ENCODE measurements around the gene ZMAT3.
"Not testable (repeated sequence)": the region's sequence is repeated elsewhere in the genome, so short reads cannot be mapped to it uniquely, and the experiment has no call there.

ZMAT3 gene

DNA sequence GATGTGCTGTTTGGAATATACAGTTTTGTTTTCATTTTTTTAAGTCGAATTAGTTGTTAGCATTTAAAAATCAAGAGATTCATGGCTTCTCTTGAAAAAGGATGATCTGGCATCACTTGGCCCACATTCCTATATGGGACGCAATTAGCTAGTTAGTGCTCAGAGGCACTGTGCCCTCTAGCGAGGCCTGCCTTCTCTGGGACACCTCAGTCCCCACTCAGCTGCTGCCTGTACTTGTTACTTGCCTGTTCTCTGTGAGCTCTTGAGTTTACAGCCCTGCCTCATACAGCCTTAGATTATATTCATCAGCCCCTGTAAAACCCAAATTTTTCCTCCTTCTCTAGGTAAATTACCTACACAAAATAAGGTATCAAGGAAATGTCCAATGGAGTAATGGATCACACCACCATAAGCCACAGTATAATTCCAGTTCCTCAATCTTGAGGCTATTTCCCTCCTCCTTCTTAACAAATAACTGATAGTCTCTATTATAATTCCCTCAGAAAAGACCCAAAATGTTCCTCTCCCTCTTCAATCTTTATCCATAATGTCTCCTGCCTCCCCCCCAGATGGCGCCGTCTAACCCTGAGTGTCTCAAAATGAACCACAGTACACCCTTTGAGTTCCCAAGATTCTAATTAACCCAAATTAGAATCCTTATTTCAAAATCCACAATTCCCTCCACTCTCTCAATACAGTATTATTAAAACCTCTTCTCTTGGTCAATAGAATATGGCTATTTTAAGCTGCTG, 2.7 kb downstream of the ZMAT3 start:
- H3K4me1 ChIP-seq (ENCODE audit: control insufficient read depth, insufficient read depth, low read length) = peaks cover 23% of the 10 kb centered on the region
- H3K9me3 ChIP-seq (replicated peaks; ENCODE audit: low read length) = no peaks in the 10 kb centered on the region
- H3K4me3 ChIP-seq (ENCODE audit: low read length) = peak overlapping the region; percentile 91
- H3K36me3 ChIP-seq (ENCODE audit: insufficient read depth, low read length) = peaks cover 37% of the 10 kb centered on the region
- no peaks in the 10 kb centered on the region for H3K27me3 ChIP-seq (ENCODE audit: control insufficient read depth, insufficient read depth, low read length)
- peak overlapping the region; percentile 90 for H3K9ac ChIP-seq (ENCODE audit: low read depth, low read length)
- H3K4me2 ChIP-seq (ENCODE audit: low read length) = peak overlapping the region; percentile 96

DNA sequence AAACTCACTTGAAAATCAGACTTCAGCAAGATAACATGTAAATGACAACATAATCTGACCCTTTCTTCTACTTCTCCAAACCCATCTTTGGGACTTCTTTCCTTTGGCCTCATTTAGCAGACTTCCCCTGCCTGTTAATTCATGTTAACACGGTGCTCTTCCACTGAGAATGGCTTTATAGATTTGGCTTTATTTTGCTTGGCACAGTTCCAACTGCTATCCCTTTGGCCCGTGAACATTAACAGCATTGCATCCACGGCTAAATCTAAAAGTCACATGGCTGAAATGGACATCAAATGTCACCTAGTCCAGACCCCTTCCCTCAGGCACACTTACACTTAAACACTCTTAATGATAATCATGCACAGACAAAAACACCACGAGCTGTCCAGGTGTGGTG, 3.8 kb downstream of the ZMAT3 start:
- Histone ChIP-seq H3K27me3 (ENCODE audit: control insufficient read depth, insufficient read depth, low read length) (no peaks in the 10 kb centered on the region), H3K4me1 (ENCODE audit: control insufficient read depth, insufficient read depth, low read length) (peaks cover 23% of the 10 kb centered on the region), H3K9ac (ENCODE audit: low read depth, low read length) (no peak overlapping the region), H3K4me2 (ENCODE audit: low read length) (no peak overlapping the region), H3K4me3 (ENCODE audit: low read length) (no peak overlapping the region), H3K36me3 (ENCODE audit: insufficient read depth, low read length) (peaks cover 43% of the 10 kb centered on the region), H3K9me3 (replicated peaks; ENCODE audit: low read length) (no peaks in the 10 kb centered on the region)

DNA sequence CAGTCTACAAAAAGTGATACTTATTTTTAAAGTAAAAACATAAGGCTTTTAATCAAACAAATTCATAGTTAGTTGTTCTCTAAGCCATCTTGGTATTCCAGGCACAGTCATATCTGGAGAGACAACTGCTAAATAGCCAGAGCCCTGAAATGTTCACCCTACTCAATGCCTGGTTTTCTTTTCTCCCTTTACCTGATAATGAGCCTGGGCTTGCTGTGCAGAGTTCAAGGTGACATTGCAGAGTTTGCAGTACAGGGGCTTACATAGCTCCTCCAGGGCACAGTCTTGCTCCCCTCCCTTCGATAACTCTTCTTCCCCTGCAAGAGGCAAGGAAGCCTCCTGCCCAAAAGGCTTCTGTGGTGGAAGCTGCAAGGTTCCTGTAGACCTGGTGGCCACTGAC, 4.3 kb downstream of the ZMAT3 start:
- no peaks in the 10 kb centered on the region for H3K27me3 ChIP-seq (ENCODE audit: control insufficient read depth, insufficient read depth, low read length)
- H3K36me3 ChIP-seq (ENCODE audit: insufficient read depth, low read length) = peaks cover 46% of the 10 kb centered on the region
- H3K4me1 ChIP-seq (ENCODE audit: control insufficient read depth, insufficient read depth, low read length) = peaks cover 22% of the 10 kb centered on the region
- no peaks in the 10 kb centered on the region for H3K9me3 ChIP-seq (replicated peaks; ENCODE audit: low read length)
- H3K4me3 ChIP-seq (ENCODE audit: low read length) = no peak overlapping the region
- no peak overlapping the region for H3K9ac ChIP-seq (ENCODE audit: low read depth, low read length)
- H3K4me2 ChIP-seq (ENCODE audit: low read length) = no peak overlapping the region

DNA sequence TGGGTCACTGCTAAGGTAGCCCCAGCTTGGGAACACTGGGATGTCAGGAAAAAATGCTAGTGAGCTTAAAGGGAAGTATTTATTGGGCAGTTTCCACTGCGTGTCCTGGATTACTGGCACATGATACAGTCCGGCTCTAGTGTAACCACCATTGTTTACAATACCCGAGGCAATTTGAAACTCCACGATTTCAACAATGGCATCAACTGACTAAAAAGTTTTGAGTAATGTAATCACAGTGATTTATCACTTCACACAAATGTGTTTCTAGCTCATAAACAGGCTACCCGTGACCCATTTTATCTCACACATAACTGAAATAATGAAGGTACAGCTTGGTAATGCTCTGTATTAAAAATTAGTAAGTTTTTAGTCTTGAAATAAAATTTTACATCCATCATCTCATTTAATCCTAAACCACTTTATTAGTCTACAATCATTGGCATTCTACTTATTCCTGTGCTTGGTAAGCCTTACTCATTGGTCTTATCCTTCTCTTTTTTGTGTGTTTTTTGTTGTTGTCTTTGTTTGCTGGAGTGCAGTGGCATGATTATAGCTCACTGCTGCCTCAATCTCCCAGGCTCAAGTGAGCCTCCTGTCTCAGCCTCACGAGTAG, 7.6 kb downstream of the ZMAT3 start:
- Histone ChIP-seq H3K9ac (ENCODE audit: low read depth, low read length) (no peak overlapping the region), H3K4me3 (ENCODE audit: low read length) (no peak overlapping the region), H3K4me2 (ENCODE audit: low read length) (no peak overlapping the region), H3K4me1 (ENCODE audit: control insufficient read depth, insufficient read depth, low read length) (peaks cover 12% of the 10 kb centered on the region), H3K36me3 (ENCODE audit: insufficient read depth, low read length) (peaks cover 50% of the 10 kb centered on the region), H3K9me3 (replicated peaks; ENCODE audit: low read length) (no peaks in the 10 kb centered on the region), H3K27me3 (ENCODE audit: control insufficient read depth, insufficient read depth, low read length) (no peaks in the 10 kb centered on the region)

DNA sequence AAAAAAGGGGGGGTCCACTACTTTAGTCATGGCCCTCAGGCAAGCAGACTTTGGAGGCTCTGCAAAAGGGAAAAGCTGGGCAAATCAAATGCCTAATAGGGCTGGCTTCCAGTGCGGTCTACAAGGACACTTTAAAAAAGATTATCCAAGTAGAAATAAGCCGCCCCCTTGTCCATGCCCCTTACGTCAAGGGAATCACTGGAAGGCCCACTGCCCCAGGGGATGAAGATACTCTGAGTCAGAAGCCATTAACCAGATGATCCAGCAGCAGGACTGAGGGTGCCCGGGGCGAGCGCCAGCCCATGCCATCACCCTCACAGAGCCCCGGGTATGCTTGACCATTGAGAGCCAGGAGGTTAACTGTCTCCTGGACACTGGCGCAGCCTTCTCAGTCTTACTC, 15.3 kb downstream of the ZMAT3 start:
- no peaks in the 10 kb centered on the region for H3K9me3 ChIP-seq (replicated peaks; ENCODE audit: low read length)
- H3K9ac ChIP-seq (ENCODE audit: low read depth, low read length) = no peak overlapping the region
- peaks cover 22% of the 10 kb centered on the region for H3K36me3 ChIP-seq (ENCODE audit: insufficient read depth, low read length)
- no peaks in the 10 kb centered on the region for H3K27me3 ChIP-seq (ENCODE audit: control insufficient read depth, insufficient read depth, low read length)
- no peaks in the 10 kb centered on the region for H3K4me1 ChIP-seq (ENCODE audit: control insufficient read depth, insufficient read depth, low read length)
- no peak overlapping the region for H3K4me3 ChIP-seq (ENCODE audit: low read length)
- H3K4me2 ChIP-seq (ENCODE audit: low read length) = no peak overlapping the region

DNA sequence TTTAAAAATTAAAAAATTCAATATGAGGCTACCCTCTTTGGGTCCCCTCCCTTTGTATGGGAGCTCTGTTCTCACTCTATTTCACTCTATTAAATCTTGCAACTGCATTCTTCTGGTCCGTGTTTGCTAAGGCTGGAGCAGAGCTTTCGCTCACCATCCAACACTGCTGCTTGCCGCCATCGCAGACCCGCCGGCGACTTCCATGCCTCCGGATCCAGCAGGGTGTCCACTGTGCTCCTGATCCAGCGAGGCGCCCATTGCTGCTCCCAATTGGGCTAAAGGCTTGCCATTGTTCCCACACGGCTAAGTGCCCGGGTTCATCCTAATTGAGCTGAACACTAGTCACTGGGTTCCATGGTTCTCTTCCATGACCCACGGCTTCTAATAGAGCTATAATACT, 17.0 kb downstream of the ZMAT3 start:
- H3K9ac ChIP-seq (ENCODE audit: low read depth, low read length); H3K4me1 ChIP-seq (ENCODE audit: control insufficient read depth, insufficient read depth, low read length); H3K4me3 ChIP-seq (ENCODE audit: low read length); H3K4me2 ChIP-seq (ENCODE audit: low read length); H3K27me3 ChIP-seq (ENCODE audit: control insufficient read depth, insufficient read depth, low read length); H3K9me3 ChIP-seq (replicated peaks; ENCODE audit: low read length): not testable (repeated sequence)
- H3K36me3 ChIP-seq (ENCODE audit: insufficient read depth, low read length) = peaks cover 18% of the 10 kb centered on the region

DNA sequence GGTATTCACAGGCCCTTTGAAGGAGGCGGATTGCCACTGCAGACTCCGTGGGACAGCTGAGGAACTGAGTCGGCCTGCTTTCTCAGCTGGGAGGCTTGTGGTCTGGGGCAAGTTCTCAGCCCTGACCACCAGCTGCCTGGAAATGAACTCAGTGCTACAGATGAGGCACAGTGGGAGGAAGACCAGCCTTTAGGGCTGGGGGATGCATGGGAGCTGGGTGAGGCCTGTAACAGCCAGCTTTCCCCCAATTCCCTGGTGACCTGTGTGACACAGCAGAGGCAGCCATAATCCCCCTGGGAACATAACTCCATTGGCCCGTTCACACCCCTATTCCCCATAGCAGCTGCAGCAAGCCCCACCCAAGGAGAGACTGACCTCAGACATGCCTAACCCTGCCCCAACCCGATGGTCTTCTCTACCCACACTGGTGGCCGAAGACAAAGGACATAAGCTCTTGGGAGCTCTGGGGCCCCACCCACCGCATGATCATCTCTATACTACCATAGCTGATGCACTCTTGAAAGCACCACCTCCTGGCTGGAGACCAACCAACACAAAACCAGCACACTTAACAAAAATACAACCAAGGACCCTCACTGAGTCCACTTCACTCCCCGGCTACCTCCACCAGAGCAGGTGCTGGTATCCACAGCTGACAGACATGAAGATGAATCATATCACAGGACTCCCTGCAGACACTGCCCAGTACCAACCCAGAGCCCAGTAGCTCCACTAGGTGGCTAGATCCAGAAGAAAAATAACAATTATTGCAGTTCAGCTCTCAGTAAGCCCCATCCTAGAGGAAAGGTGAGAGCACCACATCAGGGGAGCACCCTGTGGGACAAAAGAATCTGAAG, 24.9 kb downstream of the ZMAT3 start:
- Histone ChIP-seq H3K36me3 (ENCODE audit: insufficient read depth, low read length) (no peaks in the 10 kb centered on the region), H3K9ac (ENCODE audit: low read depth, low read length) (peak overlapping the region; percentile 42), H3K9me3 (replicated peaks; ENCODE audit: low read length) (no peaks in the 10 kb centered on the region), H3K27me3 (ENCODE audit: control insufficient read depth, insufficient read depth, low read length) (no peaks in the 10 kb centered on the region), H3K4me1 (ENCODE audit: control insufficient read depth, insufficient read depth, low read length) (peaks cover 17% of the 10 kb centered on the region), H3K4me2 (ENCODE audit: low read length) (peak overlapping the region; percentile 59), H3K4me3 (ENCODE audit: low read length) (peak overlapping the region; percentile 30)

DNA sequence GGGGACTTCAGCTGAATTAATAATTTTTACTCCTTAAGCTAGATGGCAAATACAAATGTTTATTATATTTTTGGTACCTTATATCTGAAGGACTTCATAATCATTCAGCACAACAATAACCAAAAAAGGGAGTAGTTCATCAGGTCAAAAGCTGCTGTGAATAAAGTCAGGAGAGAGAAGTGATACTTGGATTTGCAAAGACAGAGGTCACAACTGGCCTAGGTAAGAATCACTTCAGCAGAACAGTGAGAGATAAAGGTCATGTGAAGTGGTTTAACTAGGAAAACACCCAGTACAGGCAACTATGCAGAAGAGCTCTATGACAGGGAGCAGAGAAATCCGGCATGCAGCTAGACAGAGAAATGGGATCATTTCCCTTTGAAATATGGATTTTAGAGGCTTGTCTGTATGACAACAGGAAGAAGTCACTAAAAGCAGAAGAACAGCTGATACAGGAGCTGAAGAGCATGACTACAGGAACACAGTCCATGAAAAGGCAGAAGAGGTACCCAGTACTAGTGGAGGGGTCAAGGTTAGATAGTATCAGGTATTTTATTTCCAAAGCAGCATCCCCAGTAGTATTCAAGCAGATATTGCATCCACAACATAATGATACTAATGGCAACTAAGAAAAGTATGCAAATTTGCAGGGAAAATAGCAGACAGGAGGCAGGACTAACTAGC, 25.7 kb downstream of the ZMAT3 start:
- H3K4me3 ChIP-seq (ENCODE audit: low read length) = peak overlapping the region; percentile 30
- H3K4me2 ChIP-seq (ENCODE audit: low read length) = peak overlapping the region; percentile 59
- H3K9me3 ChIP-seq (replicated peaks; ENCODE audit: low read length) = no peaks in the 10 kb centered on the region
- no peaks in the 10 kb centered on the region for H3K27me3 ChIP-seq (ENCODE audit: control insufficient read depth, insufficient read depth, low read length)
- peaks cover 17% of the 10 kb centered on the region for H3K4me1 ChIP-seq (ENCODE audit: control insufficient read depth, insufficient read depth, low read length)
- no peaks in the 10 kb centered on the region for H3K36me3 ChIP-seq (ENCODE audit: insufficient read depth, low read length)
- H3K9ac ChIP-seq (ENCODE audit: low read depth, low read length) = peak overlapping the region; percentile 42

DNA sequence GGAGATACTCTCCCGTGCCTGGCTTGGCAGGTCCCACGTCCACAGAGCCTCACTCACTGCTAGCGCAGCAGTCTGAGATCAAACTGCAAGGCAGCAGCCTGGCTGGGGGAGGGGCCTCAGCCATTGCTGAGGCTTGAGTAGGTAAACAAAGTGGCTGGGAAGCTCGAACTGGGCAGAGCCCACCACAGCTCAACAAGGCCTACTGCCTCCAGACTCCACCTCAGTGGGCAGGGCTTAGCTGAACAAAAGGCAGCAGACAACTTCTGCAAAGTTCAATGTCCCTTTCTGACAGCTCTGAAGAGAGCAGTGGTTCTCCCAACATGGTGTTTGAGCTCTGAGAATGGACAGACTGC, 32.7 kb downstream of the ZMAT3 start:
- H3K4me3 ChIP-seq (ENCODE audit: low read length); H3K36me3 ChIP-seq (ENCODE audit: insufficient read depth, low read length); H3K27me3 ChIP-seq (ENCODE audit: control insufficient read depth, insufficient read depth, low read length); H3K9ac ChIP-seq (ENCODE audit: low read depth, low read length); H3K4me2 ChIP-seq (ENCODE audit: low read length); H3K9me3 ChIP-seq (replicated peaks; ENCODE audit: low read length): not testable (repeated sequence)
- H3K4me1 ChIP-seq (ENCODE audit: control insufficient read depth, insufficient read depth, low read length) = peaks cover 32% of the 10 kb centered on the region

DNA sequence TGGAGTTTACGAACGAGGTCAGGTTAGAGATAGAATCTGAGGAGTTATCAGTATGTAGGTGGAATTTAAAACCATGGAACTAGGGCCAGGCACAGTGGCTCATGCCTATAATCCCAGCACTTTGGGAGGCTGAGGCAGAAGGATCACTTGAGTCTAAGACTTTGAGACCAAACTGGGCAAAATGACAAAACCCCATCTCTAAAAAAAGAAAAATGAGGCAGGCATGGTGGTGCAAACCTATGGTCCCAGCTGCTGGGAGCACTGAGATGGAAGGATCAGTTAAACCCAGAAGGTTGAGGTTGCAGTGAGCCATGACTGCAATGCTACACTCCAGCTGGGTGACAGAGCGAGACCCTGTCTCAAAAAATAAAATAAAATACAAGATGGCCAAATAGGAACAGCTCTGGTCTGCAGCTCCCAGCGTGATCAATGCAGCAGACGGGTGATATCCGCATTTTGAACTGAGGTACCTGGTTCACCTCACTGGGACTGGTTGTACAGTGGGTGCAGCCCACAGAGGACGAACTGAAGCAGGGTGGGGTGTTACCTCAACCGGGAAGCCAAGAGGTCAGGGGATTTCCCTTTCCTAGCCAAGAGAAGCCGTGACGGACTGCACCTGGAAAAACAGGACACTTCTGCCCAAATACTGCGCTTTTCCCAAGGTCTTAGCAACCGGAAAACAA, 33.3 kb downstream of the ZMAT3 start:
- Histone ChIP-seq H3K27me3 (ENCODE audit: control insufficient read depth, insufficient read depth, low read length) (no peaks in the 10 kb centered on the region), H3K4me1 (ENCODE audit: control insufficient read depth, insufficient read depth, low read length) (peaks cover 35% of the 10 kb centered on the region), H3K9me3 (replicated peaks; ENCODE audit: low read length) (no peaks in the 10 kb centered on the region), H3K4me2 (ENCODE audit: low read length) (peak overlapping the region; percentile 63), H3K9ac (ENCODE audit: low read depth, low read length) (peak overlapping the region; percentile 67), H3K36me3 (ENCODE audit: insufficient read depth, low read length) (peaks cover 8% of the 10 kb centered on the region), H3K4me3 (ENCODE audit: low read length) (no peak overlapping the region)

DNA sequence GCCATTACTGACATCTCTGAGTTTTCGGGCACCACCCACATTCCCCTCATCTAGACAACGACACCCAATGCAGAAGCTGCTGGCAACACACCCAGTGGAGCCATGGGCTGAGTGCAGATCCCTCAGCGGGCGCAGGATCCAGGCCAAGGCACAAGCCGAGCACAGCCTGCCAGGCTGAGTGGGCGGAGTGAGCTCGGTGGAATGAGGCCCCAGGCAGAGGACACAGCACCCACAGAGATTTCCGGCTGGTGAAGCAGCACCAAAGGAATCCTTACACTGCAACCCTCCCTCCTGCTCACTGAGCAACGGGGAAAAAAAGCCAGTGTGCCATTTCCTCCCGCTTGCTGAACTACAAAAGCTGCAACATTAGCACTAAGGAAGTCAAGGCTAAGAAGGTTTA, 34.3 kb downstream of the ZMAT3 start:
- Histone ChIP-seq H3K9ac (ENCODE audit: low read depth, low read length) (peak overlapping the region; percentile 67), H3K4me2 (ENCODE audit: low read length) (peak overlapping the region; percentile 63), H3K4me3 (ENCODE audit: low read length) (peak overlapping the region; percentile 40), H3K27me3 (ENCODE audit: control insufficient read depth, insufficient read depth, low read length) (no peaks in the 10 kb centered on the region), H3K4me1 (ENCODE audit: control insufficient read depth, insufficient read depth, low read length) (peaks cover 35% of the 10 kb centered on the region), H3K9me3 (replicated peaks; ENCODE audit: low read length) (no peaks in the 10 kb centered on the region), H3K36me3 (ENCODE audit: insufficient read depth, low read length) (peaks cover 8% of the 10 kb centered on the region)

Data from skeletal muscle satellite cell (primary cell).